NCI-H2171 (cell line): ENCODE results near the gene POU6F2.

Source experiments
- DNase-seq: peaks from one replicate; lab custom pipeline; 2025; lab: John Stamatoyannopoulos, UW

Gene POU6F2

DNA sequence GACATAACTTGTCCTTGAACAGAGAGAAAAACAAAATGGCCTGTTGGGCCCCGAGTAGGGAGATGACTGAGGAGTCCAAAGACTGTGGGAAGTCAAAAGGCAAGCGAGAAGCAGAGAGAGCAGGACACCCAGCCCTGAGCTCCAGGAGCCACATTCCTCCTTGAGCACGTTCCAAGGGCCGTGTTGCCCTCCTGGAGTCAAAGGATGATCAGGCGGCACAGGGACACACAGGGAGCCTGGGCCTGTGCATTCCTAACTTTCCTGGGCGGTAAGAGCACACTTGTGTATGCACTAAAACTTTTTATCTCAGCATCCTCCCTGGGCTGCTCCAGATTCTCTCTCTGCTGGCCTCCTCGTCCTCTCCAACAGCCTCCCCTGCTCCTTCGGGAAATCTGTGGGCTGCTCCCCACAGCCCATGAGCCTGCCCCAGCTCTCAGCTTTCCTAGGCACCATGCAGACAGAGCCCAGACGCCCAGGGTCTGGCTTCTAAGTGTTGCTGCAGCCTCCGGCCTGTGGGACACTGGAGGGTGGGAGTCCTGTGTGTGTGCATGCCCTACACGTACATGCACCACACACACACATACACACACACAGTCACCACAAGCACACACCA is 281.8 kb downstream of the POU6F2 start:
- no peak for DNase-seq

DNA sequence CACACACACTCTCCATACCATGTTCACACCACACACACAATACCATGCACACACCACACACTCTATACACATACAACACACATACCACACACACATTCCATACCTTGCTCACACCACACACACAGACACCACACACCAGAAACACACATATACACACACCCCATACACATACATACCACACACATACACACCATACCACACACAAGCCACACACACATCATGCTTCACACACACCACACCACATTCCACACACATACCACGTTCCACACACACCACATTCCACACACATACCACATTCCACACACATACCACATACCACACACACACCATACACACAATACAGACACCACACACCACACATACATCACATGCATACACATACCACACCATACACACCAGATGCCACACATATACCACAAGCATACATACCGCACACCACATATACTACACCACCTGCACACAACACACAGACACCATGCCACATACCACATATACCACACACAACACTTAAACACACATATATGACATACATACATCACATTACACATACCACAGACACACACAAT is 282.7 kb downstream of the POU6F2 start:
- no peak for DNase-seq

DNA sequence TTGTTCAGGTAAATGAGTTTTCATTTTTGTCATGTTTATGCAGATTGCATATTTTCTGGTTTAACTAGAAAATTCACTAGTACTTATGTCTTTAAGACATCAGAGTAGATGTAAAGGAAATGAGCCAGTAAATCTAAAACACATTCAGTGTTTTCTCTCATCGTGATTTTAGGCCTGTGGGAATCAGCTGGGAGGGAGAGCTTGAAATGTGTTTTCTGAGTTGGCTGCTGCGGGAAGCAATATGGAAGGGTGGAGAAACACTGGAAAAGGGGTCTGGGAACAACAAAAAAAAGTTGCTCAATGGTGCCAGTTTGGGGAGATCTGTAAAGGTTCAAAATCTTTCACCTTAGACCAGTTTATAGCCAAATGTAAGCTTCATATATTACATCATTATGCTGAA is 284.1 kb downstream of the POU6F2 start:
- DNase-seq: no peak

DNA sequence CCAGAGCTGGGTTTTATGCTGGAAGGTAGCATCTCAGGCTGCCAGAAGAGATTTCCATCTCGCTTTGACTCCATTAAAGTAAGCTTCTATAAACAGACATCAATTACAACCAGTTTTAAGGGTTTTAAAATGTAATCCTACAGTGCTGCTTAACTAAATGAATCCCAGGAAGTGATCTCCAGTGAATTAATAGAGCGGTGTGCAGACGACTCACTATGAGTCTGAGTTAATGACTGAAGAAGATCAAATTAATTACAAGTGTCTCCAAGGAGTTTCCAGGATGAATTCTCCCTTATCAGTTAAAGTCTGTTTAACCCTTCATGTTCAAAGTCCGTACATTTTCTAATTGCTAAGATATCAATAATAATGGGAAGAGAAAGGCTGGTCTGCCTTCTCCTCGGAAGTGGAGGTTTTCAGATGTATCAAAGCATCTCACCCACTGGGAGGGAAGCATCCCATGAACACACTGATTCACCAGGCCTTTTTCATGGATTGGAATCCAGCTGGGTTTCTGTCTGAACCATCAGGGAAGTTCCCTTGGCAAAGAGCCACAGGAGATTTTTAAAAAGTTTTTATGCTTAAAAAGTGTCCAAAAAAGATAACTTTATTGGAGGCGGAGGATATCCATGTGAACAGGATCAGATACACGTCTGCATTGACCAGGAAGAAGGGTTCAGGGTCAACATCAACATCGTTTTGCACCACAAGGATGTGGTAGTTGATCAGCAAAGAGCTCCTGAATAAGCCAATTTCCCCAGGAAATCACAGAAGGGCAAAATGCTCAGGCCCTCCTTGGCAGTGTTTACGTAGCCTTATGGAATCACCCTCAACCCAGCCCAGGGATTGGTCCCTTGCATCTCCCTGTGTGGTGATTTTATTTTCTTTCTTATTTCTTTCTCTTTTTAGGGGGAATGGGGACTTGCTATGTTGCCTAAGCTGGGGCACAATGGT is 288.2 kb downstream of the POU6F2 start:
- DNase-seq: no peak

DNA sequence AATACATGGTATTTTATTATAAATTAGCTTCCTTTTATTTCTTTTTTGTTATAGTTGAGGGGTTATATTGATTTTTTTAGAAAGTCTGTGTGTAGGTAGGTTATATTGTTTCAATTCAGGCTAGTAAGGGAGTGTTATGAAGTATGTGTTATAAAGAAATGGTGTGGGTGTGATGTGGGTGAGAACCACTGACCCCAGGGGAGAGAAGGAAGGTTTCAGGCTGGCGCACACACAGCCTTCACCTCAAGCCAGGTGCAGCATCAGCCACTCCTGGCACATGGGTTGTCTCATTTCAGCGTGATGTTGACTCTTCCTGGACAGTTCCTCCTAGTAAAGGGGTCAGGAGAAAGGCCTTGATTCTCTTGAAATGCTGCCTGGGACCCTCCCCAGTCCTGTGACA is 291.3 kb downstream of the POU6F2 start:
- DNase-seq: no peak

DNA sequence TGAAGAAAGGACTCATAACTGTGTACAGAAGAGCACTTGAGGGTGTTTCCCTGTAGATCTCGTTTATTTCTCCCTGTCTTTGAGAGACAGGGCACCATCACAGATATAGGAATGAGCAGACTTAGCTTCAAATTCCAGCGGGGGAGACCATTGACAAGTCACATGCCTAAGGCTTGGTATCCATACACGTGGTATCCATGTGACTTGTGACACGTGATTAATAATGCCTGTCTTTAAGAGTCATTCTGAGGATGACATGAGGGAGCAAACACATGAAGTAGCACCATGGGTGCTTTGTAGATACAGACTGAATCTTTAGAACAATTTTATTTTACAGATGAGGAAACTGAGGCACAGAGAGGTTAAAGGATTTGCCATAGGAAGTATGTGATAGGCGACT is 292.3 kb downstream of the POU6F2 start:
- DNase-seq: no peak

DNA sequence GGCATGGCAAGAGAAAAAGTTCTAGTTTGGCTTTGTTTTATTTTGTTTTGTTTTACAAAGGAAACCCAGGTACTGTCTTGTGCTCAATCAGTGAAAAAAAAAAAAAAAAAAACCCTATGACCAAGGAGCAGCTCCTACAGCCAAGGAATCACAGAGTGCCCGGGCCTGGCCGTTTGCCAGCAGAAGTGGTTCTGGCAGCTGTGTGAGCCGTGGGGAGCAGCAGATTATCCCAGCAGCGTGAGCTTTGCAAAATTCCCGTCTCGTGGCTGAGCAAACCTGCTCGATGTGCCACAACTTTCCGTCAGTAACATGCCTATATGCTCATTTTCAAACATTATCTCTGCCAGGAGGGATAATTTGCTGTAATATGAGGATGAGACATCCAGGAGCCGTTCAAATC is 293.7 kb downstream of the POU6F2 start:
- DNase-seq: peak; percentile 80

GRCh38 chr7:39272111-39272510 is 294.4 kb downstream of the POU6F2 start:
- DNase-seq: no peak

- no peak for DNase-seq
Measured at GRCh38 chr7:39272691-39273090, 295.0 kb downstream of the POU6F2 start.

- no peak for DNase-seq
Measured at GRCh38 chr7:39280337-39280736, 302.6 kb downstream of the POU6F2 start.

GRCh38 chr7:39285256-39285655 is 307.5 kb downstream of the POU6F2 start:
- no peak for DNase-seq

DNA sequence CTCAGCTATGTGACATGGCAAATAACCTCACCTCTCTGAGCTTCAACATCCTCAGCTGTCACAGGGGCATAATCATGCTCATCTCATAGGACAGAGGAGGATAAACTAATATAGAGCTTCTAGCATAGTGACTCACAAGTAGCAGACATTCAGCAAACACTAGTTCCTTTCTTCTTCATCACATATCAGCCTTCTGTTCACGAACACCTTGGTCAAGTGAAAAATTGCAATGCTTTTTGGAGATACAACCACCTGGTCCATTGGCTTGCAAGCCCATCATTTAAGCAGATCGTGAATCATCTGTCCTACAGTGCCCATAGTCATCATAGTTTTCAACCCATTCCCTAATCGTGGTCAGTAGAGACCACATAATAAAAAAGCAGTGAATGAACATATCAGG is 310.6 kb downstream of the POU6F2 start:
- DNase-seq: no peak

- DNase-seq: no peak
Measured at GRCh38 chr7:39291628-39292410, 314.1 kb downstream of the POU6F2 start.

DNA sequence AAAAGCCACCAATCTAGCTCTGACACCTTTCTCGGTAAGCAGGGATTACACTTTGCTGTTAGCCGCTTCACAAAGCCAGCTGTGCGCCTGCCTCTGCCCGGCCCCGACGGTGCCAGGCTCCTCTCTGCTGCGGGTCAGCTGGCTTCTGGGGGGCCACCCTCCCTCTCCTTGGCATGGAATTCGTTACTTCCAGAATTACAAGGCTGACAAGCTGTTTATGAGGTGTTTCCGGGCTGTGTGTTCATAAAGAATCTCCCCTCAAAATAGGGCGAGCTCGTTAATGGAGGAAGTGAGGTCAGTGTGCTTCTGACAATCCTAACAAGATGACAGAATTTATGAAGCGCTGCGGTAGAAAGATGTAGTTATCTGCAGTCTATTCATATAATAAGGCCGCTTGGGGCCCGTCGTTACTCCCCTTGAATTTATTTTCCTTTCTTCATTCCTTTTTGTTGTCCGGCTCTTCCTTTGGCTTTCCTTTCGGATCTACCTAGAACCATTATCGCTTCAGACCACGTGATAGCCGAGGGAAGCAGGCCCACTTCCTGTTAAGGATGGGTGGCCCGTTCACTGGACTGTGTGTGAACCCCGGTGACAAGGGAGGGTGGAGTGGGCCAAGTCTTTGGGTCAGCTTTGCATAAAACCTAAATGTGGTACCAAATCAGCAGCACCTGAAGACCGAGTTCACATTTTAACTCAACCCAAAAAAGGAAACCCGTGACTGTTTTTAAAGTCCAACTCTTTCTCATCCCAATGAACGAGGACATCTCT is 315.5 kb downstream of the POU6F2 start:
- DNase-seq: no peak

DNA sequence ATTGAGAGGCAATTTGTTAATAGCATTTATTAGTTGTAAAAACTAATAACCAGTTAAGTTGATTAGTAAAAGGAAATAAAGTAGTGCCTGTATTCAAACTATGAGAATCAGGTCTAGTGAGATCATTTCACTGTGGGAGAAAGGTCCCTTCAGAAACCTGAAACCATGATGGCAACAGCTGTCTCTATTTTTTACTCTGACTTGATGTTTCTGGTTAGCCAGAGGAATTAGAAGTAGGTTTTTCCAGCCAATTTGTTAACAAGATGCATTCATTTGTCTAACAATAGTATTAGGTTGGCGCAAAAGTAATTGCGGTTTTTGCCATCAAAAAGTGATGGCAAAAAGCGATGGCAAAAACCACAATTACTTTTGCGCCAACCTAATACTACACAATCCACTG is 316.3 kb downstream of the POU6F2 start:
- peak; percentile 63 for DNase-seq

GRCh38 chr7:39295796-39296195 is 318.1 kb downstream of the POU6F2 start:
- DNase-seq: no peak

GRCh38 chr7:39299695-39300094 is 322.0 kb downstream of the POU6F2 start:
- no peak for DNase-seq

DNA sequence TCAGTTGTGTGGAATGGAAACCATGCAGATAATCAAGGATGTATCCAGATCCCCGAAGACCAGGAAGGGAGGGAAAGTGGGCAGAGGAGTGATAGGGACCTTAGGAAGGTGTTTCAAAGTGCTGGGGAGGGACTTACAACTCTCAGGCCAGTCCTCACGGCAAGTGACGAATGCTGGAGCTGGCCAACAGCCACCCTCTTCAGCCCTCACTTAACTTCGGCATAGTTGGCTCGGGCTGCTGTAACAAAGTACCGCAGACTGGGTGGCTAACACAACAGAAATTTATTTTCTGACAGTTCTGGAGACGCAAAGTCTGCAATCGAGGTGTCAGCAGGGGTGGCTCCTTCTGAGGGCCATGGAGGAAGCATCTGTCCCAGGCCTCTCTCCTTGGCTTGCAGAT is 322.6 kb downstream of the POU6F2 start:
- no peak for DNase-seq

- no peak for DNase-seq
Measured at GRCh38 chr7:39301543-39301942, 323.8 kb downstream of the POU6F2 start.

- DNase-seq: no peak
Measured at GRCh38 chr7:39304178-39304577, 326.5 kb downstream of the POU6F2 start.

DNA sequence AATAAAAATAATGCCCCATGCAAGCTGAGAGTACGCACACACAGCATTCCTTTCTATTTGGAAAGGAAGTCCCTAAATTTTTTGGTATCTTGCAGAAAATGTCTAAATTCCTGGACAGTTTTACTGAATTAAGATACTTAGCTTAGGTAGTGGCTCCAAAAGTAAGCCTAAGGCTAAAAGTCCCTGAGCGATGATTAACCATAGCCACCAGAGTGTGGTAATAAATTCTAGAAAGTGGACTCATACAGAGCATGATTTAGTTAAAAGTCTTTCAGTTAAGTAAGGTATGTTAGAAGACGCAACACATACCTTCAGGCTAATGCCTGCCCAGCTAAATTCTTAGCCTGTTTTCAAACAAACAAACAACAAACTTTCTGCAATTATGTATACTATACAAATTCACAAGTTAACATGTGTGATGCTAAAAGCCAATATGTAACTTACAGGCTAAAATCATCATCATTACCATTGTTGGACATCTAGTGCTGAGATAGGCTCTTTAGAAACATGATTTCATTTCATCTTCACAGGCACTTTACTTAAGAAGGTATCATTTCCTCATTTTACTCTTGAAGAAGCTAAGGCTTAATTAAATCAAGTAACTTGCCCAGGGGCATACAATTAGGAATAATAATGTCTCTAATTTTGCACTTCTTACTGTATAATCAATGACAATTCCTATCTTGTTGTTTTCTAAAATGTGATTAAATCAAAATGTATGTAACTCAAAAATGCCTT is 327.1 kb downstream of the POU6F2 start:
- no peak for DNase-seq
